Neural progenitor cell (in vitro differentiated cells): ENCODE data around the gene OPN5.

Experiments used
- EZH2 ChIP-seq: fragments of 200-600 bp; sonication (generic); IDR thresholded peaks from 2 replicates; pipeline ENCODE4 v1.6.1; 2017; ENCODE audit warnings: antibody characterized with exemption, mild to moderate bottlenecking, moderate library complexity
- TF ChIP-seq, protein P1 (sequence below): fragments of 200-600 bp; sonication (generic); IDR thresholded peaks from 2 replicates; pipeline ENCODE4 v1.5.1; 2017; ENCODE audit warnings: antibody characterized with exemption, mild to moderate bottlenecking

DNA sequence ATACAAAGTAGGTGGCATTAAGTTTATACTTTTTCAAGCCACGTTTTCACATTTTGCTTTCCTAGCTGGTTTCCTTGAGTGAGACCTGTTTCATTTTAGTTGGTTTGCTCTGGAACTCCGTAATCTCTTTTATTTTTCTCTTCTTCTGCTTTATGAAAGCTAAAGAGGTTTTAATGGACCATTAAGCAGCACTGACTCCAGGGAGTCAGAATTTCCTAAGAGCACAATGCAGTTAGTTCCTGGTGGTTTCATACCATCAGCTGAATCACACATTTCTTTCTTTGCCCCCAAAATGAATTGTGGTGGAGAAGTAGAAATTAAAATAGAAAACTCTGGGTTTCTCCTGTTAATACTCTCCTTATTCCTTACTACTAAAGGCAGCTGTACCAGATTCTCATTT is 3.4 kb downstream of the OPN5 start:
- TF ChIP-seq, protein P1, sequence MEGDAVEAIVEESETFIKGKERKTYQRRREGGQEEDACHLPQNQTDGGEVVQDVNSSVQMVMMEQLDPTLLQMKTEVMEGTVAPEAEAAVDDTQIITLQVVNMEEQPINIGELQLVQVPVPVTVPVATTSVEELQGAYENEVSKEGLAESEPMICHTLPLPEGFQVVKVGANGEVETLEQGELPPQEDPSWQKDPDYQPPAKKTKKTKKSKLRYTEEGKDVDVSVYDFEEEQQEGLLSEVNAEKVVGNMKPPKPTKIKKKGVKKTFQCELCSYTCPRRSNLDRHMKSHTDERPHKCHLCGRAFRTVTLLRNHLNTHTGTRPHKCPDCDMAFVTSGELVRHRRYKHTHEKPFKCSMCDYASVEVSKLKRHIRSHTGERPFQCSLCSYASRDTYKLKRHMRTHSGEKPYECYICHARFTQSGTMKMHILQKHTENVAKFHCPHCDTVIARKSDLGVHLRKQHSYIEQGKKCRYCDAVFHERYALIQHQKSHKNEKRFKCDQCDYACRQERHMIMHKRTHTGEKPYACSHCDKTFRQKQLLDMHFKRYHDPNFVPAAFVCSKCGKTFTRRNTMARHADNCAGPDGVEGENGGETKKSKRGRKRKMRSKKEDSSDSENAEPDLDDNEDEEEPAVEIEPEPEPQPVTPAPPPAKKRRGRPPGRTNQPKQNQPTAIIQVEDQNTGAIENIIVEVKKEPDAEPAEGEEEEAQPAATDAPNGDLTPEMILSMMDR, result no peak
- no peak for TF ChIP-seq EZH2
